GM06990 (cell line): ENCODE data around the gene RYR1.
A peak's percentile ranks its signal among the peaks of the same experiment; 100 is the strongest.

Experiments used
- DNase-seq: peaks from one replicate; pipeline ENCODE4 v3.0.0-alpha.2; 2011; ENCODE audit not compliant: insufficient read length; ENCODE audit errors: extremely low read depth
- H3K27me3 ChIP-seq: replicated peaks from 2 replicates; pipeline ENCODE4 v1.6.0; 2011; ENCODE audit warnings: low read length; ENCODE audit not compliant: control insufficient read depth, insufficient read depth
- H3K36me3 ChIP-seq: 2 replicates; pipeline ENCODE4 v1.5.1; 2011; ENCODE audit warnings: low read length; ENCODE audit not compliant: control insufficient read depth, insufficient read depth
- H3K4me3 ChIP-seq: replicated peaks from 2 replicates; pipeline ENCODE4 v1.5.1; 2011; ENCODE audit warnings: low read depth, mild to moderate bottlenecking, control low read depth, low read length
- CTCF ChIP-seq: IDR thresholded peaks from 2 replicates; pipeline ENCODE4 v1.5.1; 2011; ENCODE audit warnings: low read length, control low read depth, mild to moderate bottlenecking, inconsistent platforms; ENCODE audit not compliant: insufficient read depth, poor library complexity, severe bottlenecking

RYR1 gene

GRCh38 chr19:38538386-38538785 lies 104.9 kb downstream of the RYR1 start:
- TF ChIP-seq CTCF: no peak
- H3K4me3 ChIP-seq: no peak overlapping the region

DNA sequence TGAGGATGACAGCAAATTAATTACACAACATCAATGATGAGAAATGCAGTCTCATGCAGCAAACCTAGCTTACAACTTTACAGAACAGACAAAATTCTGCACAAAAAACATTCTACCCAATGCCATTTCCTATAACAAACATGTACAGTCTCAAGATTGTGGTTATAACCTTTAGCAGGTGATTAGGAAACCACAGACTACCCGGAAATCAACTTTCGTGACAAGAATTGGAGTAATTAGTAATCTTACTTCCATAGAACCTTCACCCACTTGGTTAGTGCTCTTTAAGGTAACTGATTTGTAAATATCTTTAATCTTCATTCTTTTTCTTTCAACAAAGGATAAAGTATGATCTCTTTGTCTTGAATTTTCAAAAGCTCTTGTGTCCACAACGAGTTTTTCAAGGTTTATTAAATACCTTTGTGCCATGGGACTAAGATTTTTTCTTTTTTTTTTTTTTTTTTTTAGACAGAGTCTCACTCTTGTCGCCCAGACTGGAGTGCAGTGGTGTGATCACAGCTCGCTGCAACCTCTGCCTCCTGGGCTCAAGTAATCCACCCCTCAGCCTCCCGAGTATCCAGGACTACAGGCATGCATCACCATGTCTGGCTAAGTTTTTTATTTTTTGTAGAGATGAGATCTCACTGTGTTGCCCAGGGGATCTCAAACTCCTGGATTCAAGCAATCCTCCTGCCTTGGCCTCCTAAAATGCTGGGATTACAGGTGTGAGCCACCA lies 105.5 kb downstream of the RYR1 start:
- Histone ChIP-seq H3K27me3 (no peaks in the 10 kb centered on the region), H3K4me3 (no peak overlapping the region), H3K36me3 (no peaks in the 10 kb centered on the region)
- no peak for DNase-seq
- TF ChIP-seq CTCF: no peak

More at GRCh38 chr19:38538386-38538785, 104.9 kb downstream of the RYR1 start:
- no peaks in the 10 kb centered on the region for H3K27me3 ChIP-seq
- DNase-seq: no peak
- H3K36me3 ChIP-seq: no peaks in the 10 kb centered on the region

GRCh38 chr19:38539751-38540150 lies 106.3 kb downstream of the RYR1 start:
- no peak for TF ChIP-seq CTCF
- no peak for DNase-seq
- H3K36me3 ChIP-seq: no peaks in the 10 kb centered on the region
- H3K4me3 ChIP-seq: no peak overlapping the region
- H3K27me3 ChIP-seq: no peaks in the 10 kb centered on the region

- no peak for TF ChIP-seq CTCF
- no peak for DNase-seq
- Histone ChIP-seq H3K4me3 (no peak overlapping the region), H3K36me3 (no peaks in the 10 kb centered on the region), H3K27me3 (no peaks in the 10 kb centered on the region)
Measured at GRCh38 chr19:38542040-38542439, 108.5 kb downstream of the RYR1 start.

GRCh38 chr19:38543286-38543806 lies 109.9 kb downstream of the RYR1 start:
- H3K4me3 ChIP-seq: peak overlapping the region; percentile 19
- no peak for TF ChIP-seq CTCF

More at GRCh38 chr19:38543286-38543806, 109.9 kb downstream of the RYR1 start:
- DNase-seq: no peak
- Histone ChIP-seq H3K27me3 (no peaks in the 10 kb centered on the region), H3K36me3 (no peaks in the 10 kb centered on the region)
